Stimulated activated CD8-positive, alpha-beta memory T cell treated with anti-CD3 and anti-CD28 coated beads, Interleukin-7, amount 100 ng/mL, for 4 hours (primary cell): ENCODE results near the gene IL9R.
"Not testable (repeated sequence)": the region's sequence is repeated elsewhere in the genome, so short reads cannot be mapped to it uniquely, and the experiment has no call there.

ENCODE experiments used
- DNase-seq, 2 donors: peaks; one replicate each; pipeline ENCODE4 v3.0.0-alpha.2; 2020; ENCODE audit warnings: low read depth in 2 of 2

The IL9R gene

GRCh38 chrX:155998116-155998515 lies 620 bp downstream of the IL9R start:
- no peak for DNase-seq

DNA sequence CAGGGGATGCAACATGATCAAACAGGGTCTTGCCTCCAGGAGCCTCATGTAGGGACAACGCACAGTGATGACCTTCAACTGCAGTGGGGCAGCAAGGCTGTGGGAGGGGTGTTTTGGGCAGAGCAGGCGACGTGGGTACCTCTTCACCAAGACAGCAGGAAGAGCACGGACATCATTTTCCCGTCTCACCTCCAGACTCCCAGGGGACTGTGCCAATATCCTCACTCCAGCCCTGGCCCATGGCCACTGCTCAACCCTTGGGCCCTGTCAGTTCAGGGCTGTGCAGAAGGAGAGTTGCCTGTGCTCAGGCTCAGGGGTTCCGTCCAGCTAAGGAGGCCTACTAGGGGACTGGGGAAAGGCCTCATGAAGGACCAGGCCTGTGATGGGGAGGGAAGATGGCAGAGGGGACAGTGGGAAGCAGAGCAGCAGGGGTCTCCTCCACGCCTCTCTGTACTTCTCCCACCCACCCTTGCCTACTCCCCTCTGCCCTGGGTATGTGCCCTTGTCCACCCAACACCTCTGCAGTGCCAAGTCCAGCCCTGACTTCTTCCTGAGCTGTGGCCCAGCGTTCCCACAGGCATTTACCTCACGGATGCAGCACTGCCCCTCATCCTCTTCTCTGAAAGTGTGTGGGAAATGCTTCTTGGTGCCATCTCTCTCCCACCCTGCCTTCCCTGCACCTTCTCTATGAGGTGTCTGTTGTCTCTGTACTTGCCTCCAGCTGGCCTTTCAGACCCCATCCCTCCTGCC lies 1.4 kb downstream of the IL9R start:
- no peak for DNase-seq

- not testable (repeated sequence) for DNase-seq
Observed at GRCh38 chrX:155999751-156000150, 2.3 kb downstream of the IL9R start.

- DNase-seq, result no peak
Observed at GRCh38 chrX:156000361-156000926, 2.9 kb downstream of the IL9R start.

GRCh38 chrX:156001001-156001666 lies 3.6 kb downstream of the IL9R start:
- DNase-seq, result no peak

- DNase-seq, result no peak
Observed at GRCh38 chrX:156001667-156002021, 4.1 kb downstream of the IL9R start.

GRCh38 chrX:156002507-156002906 lies 5.0 kb downstream of the IL9R start:
- DNase-seq, result no peak

DNA sequence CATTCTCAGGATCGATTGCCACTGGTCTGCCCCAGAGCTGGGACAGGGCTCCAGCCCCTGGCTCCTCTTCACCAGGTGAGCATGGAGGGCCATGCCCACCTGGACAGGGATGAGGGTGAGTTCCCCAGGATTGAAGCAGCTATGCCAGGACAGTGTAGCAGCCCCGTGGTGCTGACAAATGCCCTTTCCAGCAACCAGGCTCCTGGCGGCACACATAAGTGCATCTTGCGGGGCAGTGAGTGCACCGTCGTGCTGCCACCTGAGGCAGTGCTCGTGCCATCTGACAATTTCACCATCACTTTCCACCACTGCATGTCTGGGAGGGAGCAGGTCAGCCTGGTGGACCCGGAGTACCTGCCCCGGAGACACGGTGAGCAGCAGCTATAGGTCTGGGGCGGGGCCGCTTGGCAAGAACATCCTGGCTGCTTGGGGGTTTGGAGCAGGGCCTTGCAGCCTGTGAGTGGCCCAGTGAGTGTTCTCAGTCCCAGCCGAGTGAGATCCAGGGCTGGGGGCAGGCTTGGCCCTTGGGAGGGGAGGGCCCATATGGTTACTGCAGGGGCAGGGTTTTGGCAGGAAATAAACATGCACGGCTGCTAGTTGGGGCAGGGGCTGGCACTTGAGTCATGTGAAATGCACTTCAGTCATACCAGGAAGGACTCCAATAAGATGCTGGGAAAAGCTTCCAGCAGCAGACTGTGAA lies 6.1 kb downstream of the IL9R start:
- no peak for DNase-seq

GRCh38 chrX:156004256-156004655 lies 6.8 kb downstream of the IL9R start:
- no peak for DNase-seq

GRCh38 chrX:156004740-156005139 lies 7.2 kb downstream of the IL9R start:
- no peak for DNase-seq

GRCh38 chrX:156005144-156005543 lies 7.6 kb downstream of the IL9R start:
- DNase-seq, result no peak

- DNase-seq, result not testable (repeated sequence)
Observed at GRCh38 chrX:156006468-156006867, 9.0 kb downstream of the IL9R start.

GRCh38 chrX:156008379-156008778 lies 10.9 kb downstream of the IL9R start:
- DNase-seq, result not testable (repeated sequence)

DNA sequence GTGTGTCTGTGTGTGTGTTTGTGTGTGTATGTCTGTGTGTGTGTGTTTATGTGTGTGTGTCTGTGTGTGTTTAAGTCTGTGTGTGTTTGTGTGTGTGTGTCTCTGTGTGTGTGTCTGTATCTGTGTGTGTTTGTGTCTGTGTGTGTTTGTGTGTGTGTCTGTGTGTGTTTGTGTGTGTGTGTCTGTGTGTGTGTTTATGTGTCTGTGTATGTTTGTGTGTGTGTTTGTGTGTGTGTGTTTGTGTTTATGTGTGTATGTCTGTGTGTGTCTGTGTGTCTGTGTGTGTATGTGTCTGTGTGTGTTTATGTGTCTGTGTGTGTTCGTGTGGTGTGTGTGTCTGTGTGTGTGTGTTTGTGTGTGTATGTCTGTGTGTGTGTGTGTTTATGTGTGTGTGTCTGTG lies 11.4 kb downstream of the IL9R start:
- DNase-seq, result no peak

DNA sequence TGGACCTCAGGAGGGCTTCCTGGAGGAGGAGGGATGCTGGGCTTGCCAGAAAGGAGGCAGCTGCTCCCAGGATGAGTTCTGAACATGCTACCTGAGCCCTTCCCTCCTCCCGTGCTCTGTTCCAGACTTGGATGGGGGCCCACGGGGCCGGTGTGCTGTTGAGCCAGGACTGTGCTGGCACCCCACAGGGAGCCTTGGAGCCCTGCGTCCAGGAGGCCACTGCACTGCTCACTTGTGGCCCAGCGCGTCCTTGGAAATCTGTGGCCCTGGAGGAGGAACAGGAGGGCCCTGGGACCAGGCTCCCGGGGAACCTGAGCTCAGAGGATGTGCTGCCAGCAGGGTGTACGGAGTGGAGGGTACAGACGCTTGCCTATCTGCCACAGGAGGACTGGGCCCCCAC lies 12.2 kb downstream of the IL9R start:
- DNase-seq, result not testable (repeated sequence)

DNA sequence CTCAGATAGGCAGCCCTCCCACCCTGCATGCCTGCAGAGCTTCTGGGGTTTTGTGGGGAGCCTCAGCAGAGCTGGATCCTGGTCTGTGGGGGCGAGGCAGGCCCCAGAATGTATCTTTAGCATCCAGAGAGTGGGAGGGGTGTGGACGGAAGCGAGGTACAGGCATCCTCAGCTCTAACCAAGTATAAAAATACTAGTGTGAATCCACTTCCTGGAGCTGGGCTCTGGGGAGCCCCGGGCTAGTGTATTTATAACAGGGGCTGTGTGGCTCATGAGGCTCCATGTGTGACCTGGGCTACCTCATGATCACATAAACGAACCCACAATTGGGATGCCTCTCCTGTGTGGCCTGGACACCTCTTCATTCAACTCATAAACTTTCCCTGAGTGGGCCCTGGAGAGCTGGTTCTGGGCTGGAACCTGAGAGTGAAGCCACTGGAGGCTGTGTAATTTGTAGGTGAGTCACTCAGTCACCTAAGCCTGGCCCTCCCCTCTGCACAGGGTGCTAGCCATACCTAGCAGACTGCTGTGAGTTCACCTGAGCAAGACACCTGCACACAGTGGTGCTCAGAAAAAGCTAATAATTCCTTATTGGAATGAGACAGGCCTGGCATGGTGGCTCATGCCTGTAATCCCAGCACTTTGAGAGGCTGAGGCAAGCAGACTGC lies 15.9 kb downstream of the IL9R start:
- not testable (repeated sequence) for DNase-seq

GRCh38 chrX:156019846-156020245 lies 22.4 kb downstream of the IL9R start:
- DNase-seq, result not testable (repeated sequence)

DNA sequence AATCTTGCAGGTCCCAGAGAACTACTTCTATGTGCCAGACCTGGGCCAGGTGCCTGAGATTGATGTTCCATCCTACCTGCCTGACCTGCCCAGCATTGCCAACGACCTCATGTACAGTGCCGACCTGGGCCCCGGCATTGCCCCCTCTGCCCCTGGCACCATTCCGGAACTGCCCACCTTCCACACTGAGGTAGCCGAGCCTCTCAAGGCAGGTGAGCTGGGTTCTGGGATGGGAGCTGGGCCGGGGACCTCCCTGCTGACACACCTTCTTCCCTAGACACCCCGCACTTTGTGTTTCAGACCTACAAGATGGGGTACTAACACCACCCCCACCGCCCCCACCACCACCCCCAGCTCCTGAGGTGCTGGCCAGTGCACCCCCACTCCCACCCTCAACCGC lies 25.5 kb downstream of the IL9R start:
- not testable (repeated sequence) for DNase-seq

DNA sequence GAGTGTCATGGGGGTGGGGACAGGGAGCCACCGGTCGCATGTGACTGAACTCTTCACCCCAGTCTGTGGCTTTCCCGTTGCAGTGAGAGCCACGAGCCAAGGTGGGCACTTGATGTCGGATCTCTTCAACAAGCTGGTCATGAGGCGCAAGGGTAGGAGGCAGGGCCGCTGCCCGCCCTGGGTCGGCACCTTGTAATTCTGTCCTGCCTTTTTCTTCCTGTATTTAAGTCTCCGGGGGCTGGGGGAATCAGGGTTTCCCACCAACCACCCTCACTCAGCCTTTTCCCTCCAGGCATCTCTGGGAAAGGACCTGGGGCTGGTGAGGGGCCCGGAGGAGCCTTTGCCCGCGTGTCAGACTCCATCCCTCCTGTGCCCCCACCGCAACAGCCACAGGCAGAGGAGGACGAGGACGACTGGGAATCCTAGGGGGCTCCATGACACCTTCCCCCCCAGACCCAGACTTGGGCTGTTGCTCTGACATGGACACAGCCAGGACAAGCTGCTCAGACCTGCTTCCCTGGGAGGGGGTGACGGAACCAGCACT lies 27.5 kb downstream of the IL9R start:
- DNase-seq, result not testable (repeated sequence)

GRCh38 chrX:156028653-156029237 lies 31.2 kb downstream of the IL9R start:
- not testable (repeated sequence) for DNase-seq

DNA sequence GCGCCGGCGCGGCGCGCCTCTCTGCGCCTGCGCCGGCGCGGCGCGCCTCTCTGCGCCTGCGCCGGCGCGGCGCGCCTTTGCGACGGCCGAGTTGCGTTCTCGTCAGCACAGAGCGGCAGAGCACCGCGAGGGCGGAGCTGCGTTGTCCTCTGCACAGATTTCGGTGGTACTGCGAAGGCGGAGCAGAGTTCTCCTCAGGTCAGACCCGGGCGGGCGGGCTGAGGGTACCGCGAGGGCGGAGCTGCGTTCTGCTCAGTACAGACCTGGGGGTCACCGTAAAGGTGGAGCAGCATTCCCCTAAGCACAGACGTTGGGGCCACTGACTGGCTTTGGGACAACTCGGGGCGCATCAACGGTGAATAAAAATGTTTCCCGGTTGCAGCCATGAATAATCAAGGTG lies 31.8 kb downstream of the IL9R start:
- DNase-seq, result not testable (repeated sequence)
